GM19099 (cell line): ENCODE results near the gene ADGRG4.

Source experiments
- POLR2A ChIP-seq: IDR thresholded peaks from 3 replicates; pipeline ENCODE4 v1.6.1; 2011; ENCODE audit warnings: low read depth; ENCODE audit not compliant: insufficient read length; ENCODE audit errors: extremely low read depth

Gene ADGRG4

GRCh38 chrX:136421338-136421737 lies 120.6 kb downstream of the ADGRG4 start:
- TF ChIP-seq POLR2A: no peak

DNA sequence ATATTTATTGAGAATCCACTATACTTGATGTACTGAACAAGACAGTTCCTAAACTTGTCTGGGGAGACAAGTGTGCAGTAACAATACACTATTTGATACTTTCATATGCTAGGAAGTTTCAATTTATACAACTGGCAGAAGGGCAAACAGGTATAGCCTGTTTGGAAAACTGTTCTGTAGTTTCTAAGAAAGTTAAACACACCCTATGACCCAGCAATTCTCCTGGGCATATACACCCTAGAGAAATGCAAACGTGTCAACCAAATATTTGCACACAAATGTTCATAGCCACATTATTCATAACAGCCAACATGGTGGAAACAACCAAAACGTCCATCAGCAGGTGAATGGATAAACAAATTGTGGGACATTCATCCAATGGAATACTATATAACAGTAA lies 123.0 kb downstream of the ADGRG4 start:
- no peak for TF ChIP-seq POLR2A

DNA sequence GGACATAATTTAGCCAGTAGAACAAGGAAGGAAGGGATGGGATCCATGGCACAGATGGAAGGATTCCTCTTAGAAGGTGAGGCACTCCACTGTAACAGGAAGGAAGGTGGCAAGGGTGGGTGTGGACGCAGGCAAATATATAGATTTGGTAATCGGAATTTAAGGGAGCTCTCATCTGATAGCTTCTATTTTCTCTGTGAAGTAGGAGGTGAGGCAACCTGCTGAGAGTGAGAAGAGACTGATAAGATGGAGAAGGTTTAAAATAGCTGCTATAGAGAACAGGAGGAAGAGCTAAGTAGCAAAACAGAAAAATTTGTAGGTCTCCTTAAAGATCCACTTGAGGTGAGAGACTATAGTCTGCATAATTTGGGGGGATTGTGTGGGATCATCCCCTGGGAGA lies 125.2 kb downstream of the ADGRG4 start:
- no peak for TF ChIP-seq POLR2A

DNA sequence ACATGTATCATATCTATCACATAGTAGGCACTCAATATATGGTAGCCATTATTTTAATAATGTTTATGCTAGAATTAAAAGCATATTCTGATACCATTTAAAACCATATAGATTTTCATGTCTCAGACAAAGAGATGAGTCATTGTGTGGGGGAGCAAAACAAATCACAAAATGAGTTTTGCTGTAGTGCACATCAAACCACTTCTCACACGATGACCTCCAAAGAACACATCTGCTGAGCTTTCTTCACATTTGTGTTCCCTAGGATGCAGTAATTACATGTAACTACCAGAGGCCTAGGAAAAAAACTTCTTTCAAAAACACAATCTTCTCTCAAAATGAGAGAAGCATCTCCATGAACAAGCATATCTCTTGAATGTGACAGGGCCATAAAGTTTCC lies 130.9 kb downstream of the ADGRG4 start:
- no peak for TF ChIP-seq POLR2A

DNA sequence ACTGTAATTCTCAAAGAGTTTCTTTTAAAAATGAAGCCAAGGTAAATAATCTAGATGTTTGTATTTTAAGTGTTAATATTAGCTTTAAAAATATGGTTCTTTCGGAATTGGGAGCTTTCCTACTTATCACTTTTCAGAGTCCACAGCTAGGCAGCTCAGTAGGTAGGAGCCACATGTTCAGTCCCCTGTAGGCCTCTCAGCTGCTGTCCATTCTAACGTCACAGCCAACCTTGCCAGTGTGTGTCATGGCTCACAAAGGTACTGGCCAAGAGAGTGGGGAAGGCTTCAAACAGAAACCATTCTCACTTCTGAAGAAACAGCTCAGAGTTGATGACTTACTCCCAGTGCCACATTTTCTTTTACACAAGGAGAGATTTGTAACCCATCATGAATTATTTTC lies 137.0 kb downstream of the ADGRG4 start:
- TF ChIP-seq POLR2A: no peak

GRCh38 chrX:136438192-136438591 lies 137.4 kb downstream of the ADGRG4 start:
- TF ChIP-seq POLR2A: no peak

GRCh38 chrX:136446208-136446607 lies 145.4 kb downstream of the ADGRG4 start:
- no peak for TF ChIP-seq POLR2A

- no peak for TF ChIP-seq POLR2A
These were observed 146.5 kb downstream of the ADGRG4 start for GRCh38 chrX:136447308-136447707.

- TF ChIP-seq POLR2A: no peak
These were observed 147.2 kb downstream of the ADGRG4 start for GRCh38 chrX:136447968-136448367.

- TF ChIP-seq POLR2A: no peak
These were observed 149.5 kb downstream of the ADGRG4 start for GRCh38 chrX:136450050-136450830.

DNA sequence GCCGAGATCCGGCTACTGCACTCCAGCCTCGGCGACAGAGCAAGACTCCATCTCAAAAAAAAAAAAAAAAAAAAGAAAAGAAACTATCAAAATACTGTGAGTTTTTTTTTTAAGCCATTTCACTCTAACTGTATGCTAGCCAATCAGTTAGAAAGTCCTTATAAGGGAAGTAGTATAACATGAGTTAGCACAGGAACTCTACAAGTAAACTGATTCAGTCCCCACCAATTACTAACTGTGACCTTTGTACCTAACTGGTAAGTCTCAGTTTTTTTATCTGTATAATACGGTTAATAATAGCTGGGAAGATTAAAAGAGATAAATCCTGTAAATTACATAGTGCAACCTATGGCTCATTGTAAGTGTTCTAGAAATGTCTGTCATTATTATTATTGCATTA lies 151.9 kb downstream of the ADGRG4 start:
- TF ChIP-seq POLR2A: no peak

DNA sequence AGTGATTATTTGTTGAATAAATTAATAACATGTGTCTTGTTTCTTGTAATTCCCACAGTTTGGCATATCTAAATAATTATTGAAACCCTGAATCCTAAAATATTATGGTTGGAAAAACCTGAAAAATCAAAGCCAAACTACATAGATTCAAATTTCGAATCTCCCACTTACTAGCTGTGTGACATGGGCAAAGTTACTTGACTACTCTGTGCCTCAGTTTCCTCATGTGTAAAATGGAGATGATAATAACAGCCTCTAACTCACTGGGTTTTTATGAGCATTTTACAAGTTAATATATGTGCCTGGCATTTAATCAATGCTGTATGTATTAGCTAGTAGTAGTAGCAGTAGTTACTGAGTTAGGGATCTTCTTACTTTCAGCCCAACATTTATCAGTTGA lies 152.4 kb downstream of the ADGRG4 start:
- TF ChIP-seq POLR2A: no peak

DNA sequence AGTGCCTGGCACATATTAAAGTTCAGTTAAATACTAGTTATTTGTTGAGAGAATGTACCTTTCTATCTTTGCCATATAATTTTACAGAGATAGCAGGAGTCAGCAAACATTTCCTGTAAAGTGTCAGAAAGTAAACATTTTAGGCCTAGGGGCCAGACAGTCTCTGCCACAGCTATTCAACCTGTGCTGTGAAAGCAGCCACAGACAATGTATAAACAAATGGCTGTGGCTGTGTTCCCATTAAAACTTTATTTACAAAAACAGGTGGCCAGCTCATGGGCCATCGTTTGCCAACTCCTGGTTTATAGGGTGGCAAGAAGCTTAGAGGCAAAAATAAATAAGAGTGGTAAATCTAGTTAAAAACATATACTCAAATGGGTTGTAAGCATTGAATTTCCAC lies 153.0 kb downstream of the ADGRG4 start:
- TF ChIP-seq POLR2A: no peak

GRCh38 chrX:136456133-136456532 lies 155.4 kb downstream of the ADGRG4 start:
- TF ChIP-seq POLR2A: no peak

DNA sequence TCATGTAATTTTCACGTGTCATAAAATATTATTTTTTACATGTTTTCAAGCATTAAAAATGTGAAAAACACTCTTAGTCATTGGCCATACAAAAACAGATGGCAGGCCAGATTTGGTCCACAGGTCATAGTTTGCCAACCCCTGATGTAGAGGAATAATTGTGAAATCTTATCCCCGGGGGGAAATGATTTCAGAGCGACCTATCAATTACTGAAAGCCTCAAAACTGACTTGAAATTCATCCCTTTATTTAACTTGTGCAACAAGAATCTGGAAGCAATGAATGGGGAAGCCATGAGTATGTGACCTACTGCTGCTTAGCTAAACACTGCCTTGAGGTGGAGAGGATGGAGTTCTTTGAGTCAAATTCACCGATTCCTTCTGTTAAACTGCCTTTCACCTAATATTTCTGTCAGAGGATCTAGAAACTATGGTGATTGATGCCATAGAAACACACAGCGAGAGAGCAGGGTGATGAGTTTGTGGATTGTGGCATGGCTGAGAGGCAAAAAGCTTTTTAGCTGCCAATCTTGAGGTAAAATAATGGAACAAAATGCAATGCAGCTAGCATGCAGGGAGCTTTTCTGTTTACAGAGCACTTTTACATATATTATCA lies 156.6 kb downstream of the ADGRG4 start:
- no peak for TF ChIP-seq POLR2A

GRCh38 chrX:136464589-136464988 lies 163.8 kb downstream of the ADGRG4 start:
- no peak for TF ChIP-seq POLR2A
